CD1c-positive myeloid dendritic cell (primary cell): Measurements from ENCODE around the gene EFNB1.
A peak's percentile ranks its signal among the peaks of the same experiment; 100 is the strongest.
"Not testable (repeated sequence)": the region's sequence is repeated elsewhere in the genome, so short reads cannot be mapped to it uniquely, and the experiment has no call there.

Experiments used
- DNase-seq: peaks from one replicate; pipeline ENCODE4 v3.0.0-alpha.2; 2016; ENCODE audit errors: extremely low spot score

The EFNB1 gene

DNA sequence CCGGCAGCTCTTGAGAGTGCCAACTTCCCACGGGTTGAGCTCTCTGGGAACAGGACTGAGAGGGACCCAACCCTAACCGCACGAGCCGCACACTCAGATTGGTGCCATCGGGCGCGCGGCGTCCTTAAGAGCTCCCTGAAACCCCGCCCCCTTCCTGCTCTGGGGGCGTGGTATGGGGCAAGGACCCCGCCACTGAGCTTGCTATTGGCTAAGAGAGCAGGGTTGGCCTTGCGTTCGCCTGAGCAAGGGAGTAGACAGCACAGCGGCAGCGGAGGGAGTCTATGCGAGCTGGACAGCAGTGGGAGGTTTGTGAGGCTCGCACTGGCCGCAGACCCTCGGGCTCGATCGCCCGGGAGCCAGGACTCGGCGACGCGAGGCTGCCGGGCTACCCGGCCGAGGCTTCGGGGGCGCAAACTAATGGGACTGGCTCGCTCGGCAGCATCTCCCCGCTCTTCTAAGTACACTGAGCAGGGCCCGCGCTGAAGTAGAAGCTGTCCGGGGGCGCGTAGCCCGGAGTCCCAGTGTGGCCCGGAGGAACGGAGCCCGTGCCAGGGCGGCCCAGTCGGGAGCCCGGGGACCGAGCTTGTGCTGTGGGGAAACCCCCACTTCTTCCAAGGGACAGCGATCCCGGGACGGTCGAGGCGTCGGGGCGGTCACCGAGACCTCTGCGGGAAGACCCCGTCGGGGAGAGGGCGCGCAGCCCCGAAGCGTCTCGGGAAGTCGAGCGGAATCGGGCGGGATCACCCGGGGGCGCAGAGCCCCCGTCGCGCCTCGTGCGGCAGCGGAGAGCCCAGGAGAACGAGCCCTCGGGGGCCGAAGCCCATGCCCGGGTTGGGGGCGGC lies at the start of gene EFNB1:
Gene EFNB1, plus strand, starts transcription at position 282 of the 842 bp plus-strand sequence. CDS start 756 bp downstream, outside the sequence.
- peak; percentile 94 for DNase-seq

DNA sequence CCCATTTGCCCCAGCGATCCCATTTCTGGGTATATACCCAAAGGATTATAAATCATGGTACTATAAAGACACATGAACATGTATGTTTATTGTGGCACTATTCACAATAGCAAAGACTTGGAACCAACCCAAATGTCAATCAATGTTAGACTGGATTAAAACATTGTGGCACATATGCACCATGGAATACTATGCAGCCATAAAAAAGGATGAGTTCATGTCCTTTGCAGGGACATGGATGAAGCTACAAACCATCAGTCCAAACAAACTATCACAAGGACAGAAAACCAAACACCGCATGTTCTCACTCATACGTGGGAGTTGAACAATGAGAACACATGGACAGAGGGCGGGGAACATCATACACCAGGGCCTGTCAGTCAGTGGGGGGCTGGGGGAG lies 47.5 kb upstream of the EFNB1 start:
- not testable (repeated sequence) for DNase-seq

DNA sequence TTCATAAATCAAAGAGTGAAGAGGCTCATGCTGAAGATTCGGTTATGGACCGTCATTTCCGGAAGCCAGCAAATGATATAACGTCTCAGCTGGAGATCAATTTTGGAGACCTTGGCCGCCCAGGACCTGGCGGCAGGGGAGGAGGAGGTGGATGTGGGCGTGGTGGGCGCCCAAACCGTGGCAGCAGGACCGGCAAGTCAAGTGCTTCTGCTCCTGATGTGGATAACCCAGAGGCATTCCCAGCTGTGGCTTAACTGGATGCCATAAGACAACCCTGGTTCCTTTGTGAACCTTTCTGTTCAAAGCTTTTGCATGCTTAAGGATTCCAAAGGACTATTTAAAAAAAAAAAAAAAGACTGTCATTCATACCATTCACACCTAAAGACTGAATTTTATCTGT lies 44.0 kb upstream of the EFNB1 start:
- no peak for DNase-seq

GRCh38 chrX:68786581-68786980 lies 42.2 kb upstream of the EFNB1 start:
- not testable (repeated sequence) for DNase-seq

DNA sequence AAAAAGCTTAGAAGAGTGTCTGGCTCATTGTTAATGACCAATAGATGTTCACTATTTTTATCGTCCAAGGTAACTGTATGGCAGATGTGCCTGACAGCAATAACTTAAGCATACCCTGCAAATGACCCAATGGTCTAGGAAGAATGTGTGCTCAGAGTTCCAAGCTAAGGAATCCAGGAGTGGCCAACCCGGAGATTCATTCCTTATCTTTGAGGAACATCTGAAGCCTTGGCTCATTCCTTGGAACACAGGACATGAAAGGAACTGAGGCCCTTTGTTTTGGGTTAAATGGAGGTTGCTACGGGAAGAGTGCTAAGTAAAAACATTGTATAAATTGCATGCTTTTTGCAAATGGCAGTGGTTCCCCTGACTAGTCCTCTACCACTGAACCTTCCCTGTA lies 38.9 kb upstream of the EFNB1 start:
- DNase-seq, result no peak

DNA sequence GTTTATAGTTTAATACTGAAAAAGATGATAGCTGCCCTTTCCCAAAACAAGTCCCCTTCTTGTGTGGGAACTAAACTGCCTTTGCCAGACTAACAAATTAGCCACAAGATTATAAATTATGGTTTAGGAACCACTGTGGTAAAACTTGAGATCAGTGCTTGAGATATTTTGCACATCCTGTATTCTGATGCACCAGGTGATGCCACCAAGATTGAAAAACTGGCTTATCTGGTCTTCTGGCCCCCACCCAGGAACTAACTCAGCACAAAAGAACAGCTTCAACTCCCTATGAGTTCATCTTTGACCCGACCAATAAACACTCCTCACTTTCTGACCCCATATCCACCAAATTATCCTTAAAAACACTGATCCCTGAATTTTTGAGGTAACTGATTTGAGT lies 36.7 kb upstream of the EFNB1 start:
- DNase-seq, result no peak

DNA sequence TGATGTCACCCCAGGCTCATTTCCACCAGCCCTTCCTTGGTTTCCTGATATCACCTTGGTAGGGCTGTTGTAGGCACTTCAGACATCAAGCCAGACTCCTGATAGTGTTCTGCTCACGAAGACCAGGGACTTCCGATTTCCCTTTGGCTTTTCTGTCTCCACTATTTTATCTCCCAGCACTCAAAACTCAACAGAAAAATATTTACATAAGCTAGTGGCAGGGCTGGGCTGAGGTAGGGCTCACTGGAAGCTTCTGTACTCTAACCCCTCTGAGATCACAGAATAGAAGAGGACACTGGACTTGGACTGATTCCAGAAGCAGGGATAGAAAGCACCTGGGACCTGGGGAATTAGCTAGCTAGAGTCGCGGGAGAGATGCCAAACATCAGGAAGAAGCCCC lies 34.4 kb upstream of the EFNB1 start:
- no peak for DNase-seq

DNA sequence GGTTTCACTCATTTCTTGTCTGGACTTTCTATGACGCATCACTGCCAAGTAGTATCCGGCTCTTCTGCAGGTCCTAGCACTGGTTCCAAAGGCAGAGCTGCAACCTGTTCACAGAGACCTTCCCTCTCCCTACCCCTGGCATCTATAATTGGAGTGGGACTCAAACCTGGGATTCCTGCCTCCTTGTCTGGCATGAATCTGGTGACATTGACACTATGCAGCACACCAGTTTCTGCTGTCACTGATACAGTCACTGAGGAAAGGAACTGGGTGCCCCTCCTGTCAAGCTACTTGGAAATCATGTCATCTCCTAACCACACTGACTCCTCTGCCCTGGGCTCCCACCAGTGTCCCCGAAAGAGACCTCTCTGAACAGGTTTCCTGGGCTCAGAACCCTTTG lies 33.1 kb upstream of the EFNB1 start:
- no peak for DNase-seq

- not testable (repeated sequence) for DNase-seq
Measured at GRCh38 chrX:68798400-68798799, 30.4 kb upstream of the EFNB1 start.

GRCh38 chrX:68801737-68802290 lies 27.0 kb upstream of the EFNB1 start:
- DNase-seq, result no peak

- DNase-seq, result peak; percentile 23
Measured at GRCh38 chrX:68807818-68808217, 21.0 kb upstream of the EFNB1 start.

GRCh38 chrX:68808686-68809357 lies 20.0 kb upstream of the EFNB1 start:
- DNase-seq, result no peak

- no peak for DNase-seq
Measured at GRCh38 chrX:68820476-68821110, 8.2 kb upstream of the EFNB1 start.

- DNase-seq, result no peak
Measured at GRCh38 chrX:68821616-68822015, 7.2 kb upstream of the EFNB1 start.

DNA sequence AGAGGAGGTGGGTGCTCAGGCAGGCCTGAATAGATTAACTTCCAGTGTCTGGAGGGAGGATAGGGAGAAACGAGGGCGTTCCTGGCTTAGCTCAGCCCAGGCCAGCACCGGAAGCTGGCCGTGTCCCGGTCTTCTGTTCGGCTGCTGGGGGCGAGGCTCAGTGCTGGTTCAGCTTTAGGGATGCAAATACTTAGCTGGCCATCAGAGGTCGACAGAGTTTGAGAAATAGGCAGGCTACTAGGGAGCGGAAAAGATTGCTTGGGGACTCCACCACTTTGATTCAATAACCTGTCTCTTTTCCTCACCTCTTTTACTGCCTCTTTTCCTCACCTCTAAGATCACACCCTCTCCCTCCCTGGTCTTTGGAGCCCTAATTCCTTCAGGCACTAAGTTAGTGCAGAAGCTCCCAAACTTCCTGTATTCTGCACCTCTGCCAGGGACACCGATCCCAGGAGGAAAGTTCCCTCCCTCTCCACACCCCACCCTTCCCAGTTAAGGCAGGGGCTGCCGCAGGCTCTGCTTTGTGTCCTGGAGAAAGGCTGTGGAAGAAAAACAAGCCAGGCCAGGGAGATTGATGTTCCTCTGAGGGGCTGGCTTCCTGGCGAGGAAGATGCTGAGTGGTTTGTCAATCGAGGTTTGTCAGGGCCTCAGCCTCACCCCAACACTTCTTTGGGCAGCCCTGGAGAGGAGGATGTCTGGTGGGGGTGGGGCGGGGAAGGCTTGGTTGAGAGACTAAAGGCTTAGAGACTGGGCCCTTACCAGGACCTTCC lies 6.0 kb upstream of the EFNB1 start:
- no peak for DNase-seq

- no peak for DNase-seq
Measured at GRCh38 chrX:68823413-68824151, 5.2 kb upstream of the EFNB1 start.

GRCh38 chrX:68824152-68824433 lies 4.7 kb upstream of the EFNB1 start:
- DNase-seq, result no peak

DNA sequence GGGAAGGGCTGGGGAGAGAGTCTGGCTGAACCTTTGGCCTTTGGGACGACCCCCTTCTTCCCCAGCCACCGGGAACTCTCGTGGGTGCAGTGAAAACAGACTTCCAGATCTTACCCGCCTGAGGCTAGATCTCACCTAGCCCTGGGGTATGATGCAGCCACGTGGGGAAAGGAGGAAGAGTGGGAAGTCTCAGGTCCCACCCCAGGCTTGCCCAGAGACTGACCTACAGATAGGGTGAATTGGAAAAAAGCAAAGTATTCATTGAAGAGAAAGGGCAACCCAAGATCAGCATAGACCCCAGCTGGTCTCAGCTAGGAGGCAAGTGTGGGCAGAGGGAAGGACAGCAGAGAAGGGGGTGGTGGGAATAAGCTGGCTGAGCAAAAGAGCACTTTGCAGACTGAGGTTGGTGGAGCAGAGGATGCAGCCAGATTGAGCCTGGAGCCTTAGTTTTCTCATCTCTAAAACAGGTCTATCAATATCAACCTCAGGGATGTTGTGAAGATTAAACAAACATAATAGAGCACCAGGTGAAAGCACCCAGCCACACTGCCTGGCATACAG lies 4.2 kb upstream of the EFNB1 start:
- DNase-seq, result no peak

- DNase-seq, result no peak
Measured at GRCh38 chrX:68826113-68826980, 2.5 kb upstream of the EFNB1 start.

DNA sequence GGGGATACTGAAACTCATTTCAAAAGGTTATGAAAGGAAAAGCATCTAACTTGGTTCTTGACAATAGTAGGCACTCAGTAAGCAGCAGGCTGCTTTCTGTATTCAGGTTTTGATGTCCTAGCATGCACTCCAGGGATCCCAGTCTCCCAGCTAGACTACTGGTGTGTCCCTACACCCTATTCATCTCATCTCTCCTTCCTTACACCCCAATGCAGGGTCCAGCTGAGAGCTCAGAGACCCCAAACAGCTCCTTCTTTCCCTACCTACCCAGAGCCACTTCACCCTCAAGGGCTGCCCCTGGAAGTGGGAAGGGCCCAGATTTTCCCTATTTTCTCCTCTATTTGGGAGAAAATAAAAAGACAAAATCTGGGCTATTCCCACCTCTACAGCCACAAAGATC lies 1.6 kb upstream of the EFNB1 start:
- DNase-seq, result no peak
